Measurements from ENCODE around the gene RHBDF1. TPM values are rescaled to one million over a fixed set of nuclear protein-coding genes. Genes with fewer than 3 reads are reported as not detected.
A peak's percentile ranks its signal among the peaks of the same experiment; 100 is the strongest.

The RHBDF1 gene
- total and polyA plus RNA-seq, 2 donors: 34.7 to 50.3 TPM

DNA sequence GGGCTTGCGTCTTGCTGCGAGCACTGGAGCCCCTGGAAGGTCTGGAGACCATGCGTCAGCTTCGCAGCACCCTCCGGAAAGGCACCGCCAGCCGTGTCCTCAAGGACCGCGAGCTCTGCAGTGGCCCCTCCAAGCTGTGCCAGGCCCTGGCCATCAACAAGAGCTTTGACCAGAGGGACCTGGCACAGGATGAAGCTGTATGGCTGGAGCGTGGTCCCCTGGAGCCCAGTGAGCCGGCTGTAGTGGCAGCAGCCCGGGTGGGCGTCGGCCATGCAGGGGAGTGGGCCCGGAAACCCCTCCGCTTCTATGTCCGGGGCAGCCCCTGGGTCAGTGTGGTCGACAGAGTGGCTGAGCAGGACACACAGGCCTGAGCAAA, 13.0 kb upstream of the RHBDF1 start:
- no peak for DNase-seq (ENCODE audit: extremely low spot score)
- 78% methylated on average over 18 of the region's 18 CpGs for WGBS
- no peak overlapping the region for H3K4me3 ChIP-seq (ENCODE audit: low read depth, low read length)

DNA sequence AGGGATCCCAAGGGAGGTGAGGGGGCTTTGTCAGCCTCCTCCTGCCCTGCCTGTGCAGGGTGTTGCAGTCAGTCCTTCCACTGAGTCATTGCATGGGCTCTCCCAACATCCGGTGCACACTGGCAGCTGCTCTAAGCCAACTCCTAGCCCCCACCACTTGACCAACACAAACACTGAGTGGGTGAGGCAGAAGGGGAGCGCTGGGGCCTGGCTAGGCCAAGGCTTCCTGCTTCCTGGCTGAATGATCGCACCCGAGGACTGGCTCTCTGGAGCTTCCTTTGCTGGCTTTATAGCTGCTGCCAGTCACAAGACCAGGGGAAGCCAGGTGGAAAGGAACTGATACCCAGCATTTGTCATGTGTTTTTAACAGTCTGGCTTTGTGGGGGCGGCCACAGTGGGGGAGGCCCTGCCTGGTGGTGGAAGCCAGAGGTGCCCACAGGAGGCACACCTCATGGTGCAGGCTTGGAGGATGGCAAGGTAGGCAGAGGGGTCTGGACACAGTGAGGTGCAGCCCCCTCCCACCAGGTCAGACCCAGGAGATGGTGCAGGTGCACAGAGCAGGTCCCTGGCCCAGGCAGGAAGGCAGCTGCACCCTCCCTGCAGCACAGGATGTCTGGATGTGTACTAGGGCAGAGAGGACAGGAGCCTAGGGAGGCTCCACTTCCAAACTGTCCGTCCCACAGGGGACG, 12.4 kb upstream of the RHBDF1 start:
- no peaks in the 10 kb centered on the region for H3K4me1 ChIP-seq (ENCODE audit: insufficient read depth)
- peak overlapping the region; percentile 48 for H3K27ac ChIP-seq (ENCODE audit: low read depth)
- H3K4me3 ChIP-seq (ENCODE audit: low read depth, low read length): no peak overlapping the region
- DNase-seq (ENCODE audit: extremely low spot score): no peak
- WGBS: 38% methylated on average over 7 of the region's 7 CpGs
- peaks cover 2% of the 10 kb centered on the region for H3K36me3 ChIP-seq (ENCODE audit: insufficient read depth)

More for the DNA sequence above, 13.0 kb upstream of the RHBDF1 start:
- H3K27ac ChIP-seq (ENCODE audit: low read depth): peak overlapping the region; percentile 48
- H3K4me1 ChIP-seq (ENCODE audit: insufficient read depth): no peaks in the 10 kb centered on the region
- H3K36me3 ChIP-seq (ENCODE audit: insufficient read depth): peaks cover 2% of the 10 kb centered on the region

GRCh38 chr16:83781-84615, 11.6 kb upstream of the RHBDF1 start:
- 60% methylated on average over 21 of the region's 21 CpGs for WGBS
- Histone ChIP-seq H3K27ac (ENCODE audit: low read depth) (peak overlapping the region; percentile 28), H3K36me3 (ENCODE audit: insufficient read depth) (peaks cover 2% of the 10 kb centered on the region), H3K4me3 (ENCODE audit: low read depth, low read length) (no peak overlapping the region), H3K4me1 (ENCODE audit: insufficient read depth) (no peaks in the 10 kb centered on the region)
- no peak for DNase-seq (ENCODE audit: extremely low spot score)

DNA sequence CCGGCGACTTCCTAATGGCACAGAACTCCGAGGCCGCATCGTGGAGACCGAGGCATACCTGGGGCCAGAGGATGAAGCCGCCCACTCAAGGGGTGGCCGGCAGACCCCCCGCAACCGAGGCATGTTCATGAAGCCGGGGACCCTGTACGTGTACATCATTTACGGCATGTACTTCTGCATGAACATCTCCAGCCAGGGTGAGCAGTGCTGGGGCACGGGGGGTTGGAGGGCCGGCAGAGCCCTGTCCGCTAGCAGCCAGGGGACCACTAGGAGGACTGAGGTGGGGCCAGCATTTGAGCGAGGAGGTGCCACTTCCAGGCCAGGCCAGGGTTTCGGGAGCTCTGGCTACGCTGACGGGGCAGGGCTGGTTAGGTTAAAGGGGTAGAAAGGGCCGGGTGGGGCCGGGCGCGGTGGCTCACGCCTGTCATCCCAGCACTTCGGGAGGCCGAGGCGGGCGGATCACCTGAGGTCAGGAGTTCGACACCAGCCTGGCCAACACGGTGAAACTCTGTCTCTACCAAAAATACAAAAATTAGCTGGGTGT, 10.7 kb upstream of the RHBDF1 start:
- no peaks in the 10 kb centered on the region for H3K4me1 ChIP-seq (ENCODE audit: insufficient read depth)
- DNase-seq (ENCODE audit: extremely low spot score): no peak
- peaks cover 2% of the 10 kb centered on the region for H3K36me3 ChIP-seq (ENCODE audit: insufficient read depth)
- no peak overlapping the region for H3K27ac ChIP-seq (ENCODE audit: low read depth)
- WGBS: 94% methylated on average over 31 of the region's 31 CpGs
- no peak overlapping the region for H3K4me3 ChIP-seq (ENCODE audit: low read depth, low read length)

GRCh38 chr16:79151-80054, 7.0 kb upstream of the RHBDF1 start:
- H3K36me3 ChIP-seq (ENCODE audit: insufficient read depth): peaks cover 2% of the 10 kb centered on the region
- H3K27ac ChIP-seq (ENCODE audit: low read depth): no peak overlapping the region
- no peak overlapping the region for H3K4me3 ChIP-seq (ENCODE audit: low read depth, low read length)
- WGBS: 73% methylated on average over 32 of the region's 32 CpGs
- DNase-seq (ENCODE audit: extremely low spot score): no peak
- no peaks in the 10 kb centered on the region for H3K4me1 ChIP-seq (ENCODE audit: insufficient read depth)

GRCh38 chr16:78444-79150, 6.2 kb upstream of the RHBDF1 start:
- 5% methylated on average over 36 of the region's 36 CpGs for WGBS
- peak overlapping the region; percentile 91 for H3K27ac ChIP-seq (ENCODE audit: low read depth)
- H3K36me3 ChIP-seq (ENCODE audit: insufficient read depth): peaks cover 2% of the 10 kb centered on the region
- no peaks in the 10 kb centered on the region for H3K4me1 ChIP-seq (ENCODE audit: insufficient read depth)
- DNase-seq (ENCODE audit: extremely low spot score): no peak
- H3K4me3 ChIP-seq (ENCODE audit: low read depth, low read length): peak overlapping the region; percentile 87

DNA sequence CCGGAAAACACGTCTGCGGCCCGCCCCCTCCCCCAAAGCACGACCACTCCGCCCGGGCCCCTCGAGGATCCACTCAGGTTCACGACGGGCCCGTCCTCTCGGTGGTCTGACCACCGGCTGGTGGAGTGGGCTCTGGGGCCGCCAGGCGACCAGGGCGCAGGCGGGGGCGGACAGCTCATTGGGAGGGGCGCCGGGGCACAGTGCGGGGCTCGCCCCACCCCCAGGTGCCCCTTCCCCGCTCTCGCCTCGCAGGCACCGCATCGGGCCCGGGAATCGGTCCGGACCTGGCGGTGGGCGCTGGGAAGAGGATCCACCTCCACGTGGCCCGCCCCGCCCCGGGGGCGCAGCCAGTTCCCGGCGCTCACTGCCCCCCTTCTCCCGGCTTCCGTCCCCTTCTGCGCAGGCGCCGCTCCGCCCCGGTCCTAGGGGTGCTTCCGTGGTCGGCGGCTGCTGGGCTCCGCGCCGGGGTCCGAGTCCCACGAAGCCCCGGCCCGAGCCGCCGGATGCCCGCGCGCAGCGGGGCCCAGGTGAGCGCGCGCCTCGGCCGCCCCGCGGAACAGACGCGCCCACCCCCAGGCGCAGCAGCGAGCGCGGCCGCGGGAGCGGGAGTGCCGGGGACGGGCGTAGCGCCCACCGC, 5.5 kb upstream of the RHBDF1 start, which contains the start of gene MPG:
Gene MPG, plus strand, starts transcription at position 419 of the 637 bp plus-strand sequence. Its CDS starts 85 bp downstream, at position 504.
- DNase-seq (ENCODE audit: extremely low spot score): no peak
- Histone ChIP-seq H3K27ac (ENCODE audit: low read depth) (peak within 1 kb of the TSS; percentile 91), H3K36me3 (ENCODE audit: insufficient read depth) (peaks cover under 1% of the 10 kb centered on the region), H3K4me3 (ENCODE audit: low read depth, low read length) (peak within 1 kb of the TSS; percentile 87), H3K4me1 (ENCODE audit: insufficient read depth) (no peaks in the 10 kb centered on the region)
- under 1% methylated on average over 83 of the region's 83 CpGs for WGBS

- DNase-seq (ENCODE audit: extremely low spot score): no peak
- no peaks in the 10 kb centered on the region for H3K4me1 ChIP-seq (ENCODE audit: insufficient read depth)
- H3K27ac ChIP-seq (ENCODE audit: low read depth): peak overlapping the region; percentile 89
- no peaks in the 10 kb centered on the region for H3K36me3 ChIP-seq (ENCODE audit: insufficient read depth)
- peak overlapping the region; percentile 87 for H3K4me3 ChIP-seq (ENCODE audit: low read depth, low read length)
- 9% methylated on average over 31 of the region's 31 CpGs for WGBS
Observed at GRCh38 chr16:77273-77806, 4.9 kb upstream of the RHBDF1 start.

GRCh38 chr16:76535-77272, 4.3 kb upstream of the RHBDF1 start:
- WGBS: 25% methylated on average over 13 of the region's 13 CpGs
- H3K4me3 ChIP-seq (ENCODE audit: low read depth, low read length): peak overlapping the region; percentile 87

DNA sequence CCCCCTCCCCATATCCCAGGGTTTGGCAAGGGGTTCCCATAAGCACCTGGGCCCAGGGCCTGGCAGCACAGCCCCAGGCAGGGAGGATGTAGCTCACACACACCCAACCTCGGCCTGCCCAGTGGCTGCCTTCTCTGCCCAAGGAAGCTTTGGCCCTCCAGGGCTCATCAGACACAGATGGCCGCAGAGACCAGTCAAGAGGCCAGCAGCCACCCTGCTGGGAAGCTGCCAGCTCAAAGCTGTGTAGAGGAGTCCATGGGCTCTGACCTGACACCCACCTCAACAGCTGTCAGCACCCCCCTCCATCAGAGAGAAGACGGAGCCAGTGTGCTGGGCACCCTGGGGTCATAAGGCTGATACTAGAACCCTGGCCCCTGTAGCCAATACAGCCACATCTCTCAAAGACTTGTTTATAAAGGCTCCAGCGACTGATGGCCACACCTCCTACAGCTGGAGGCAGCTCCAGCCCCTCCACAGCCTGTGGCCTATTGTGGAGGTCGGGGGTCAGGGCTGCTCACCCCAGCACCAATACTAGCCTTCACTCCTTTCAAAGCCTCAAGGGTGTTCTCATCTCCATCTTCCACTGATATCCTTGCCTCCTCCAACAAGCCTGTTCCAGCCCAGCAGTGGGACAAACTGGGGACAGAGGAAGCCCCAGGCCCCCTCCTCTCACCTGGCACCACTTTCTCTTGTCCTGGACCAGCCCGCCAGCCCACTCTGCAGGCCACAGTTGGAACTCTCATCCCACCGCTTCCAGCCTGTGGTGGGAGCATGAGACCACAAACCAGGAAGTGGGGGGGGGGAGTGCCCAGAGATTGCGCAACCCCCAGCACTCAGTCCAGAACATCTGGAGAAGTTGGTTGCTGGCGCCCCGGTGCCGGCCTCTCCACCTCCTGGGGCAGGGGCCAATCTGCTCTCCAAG, 3.4 kb upstream of the RHBDF1 start:
- WGBS: 31% methylated on average over 11 of the region's 11 CpGs
- Histone ChIP-seq H3K36me3 (ENCODE audit: insufficient read depth) (no peaks in the 10 kb centered on the region), H3K4me1 (ENCODE audit: insufficient read depth) (no peaks in the 10 kb centered on the region), H3K4me3 (ENCODE audit: low read depth, low read length) (no peak overlapping the region), H3K27ac (ENCODE audit: low read depth) (peak overlapping the region; percentile 89)
- DNase-seq (ENCODE audit: extremely low spot score): no peak

More at GRCh38 chr16:76535-77272, 4.3 kb upstream of the RHBDF1 start:
- H3K4me1 ChIP-seq (ENCODE audit: insufficient read depth): no peaks in the 10 kb centered on the region
- peak overlapping the region; percentile 89 for H3K27ac ChIP-seq (ENCODE audit: low read depth)
- no peaks in the 10 kb centered on the region for H3K36me3 ChIP-seq (ENCODE audit: insufficient read depth)
- no peak for DNase-seq (ENCODE audit: extremely low spot score)
